GM21717 (cell line): Measurements from ENCODE around the gene ZBTB16.

Source experiments
- ATAC-seq: cut with Tn5 transposase; IDR thresholded peaks from one replicate; pipeline ENCODE4 v1.9.1; 2021; ENCODE audit warnings: mild to moderate bottlenecking, moderate library complexity; ENCODE audit not compliant: unreplicated experiment

Gene ZBTB16

DNA sequence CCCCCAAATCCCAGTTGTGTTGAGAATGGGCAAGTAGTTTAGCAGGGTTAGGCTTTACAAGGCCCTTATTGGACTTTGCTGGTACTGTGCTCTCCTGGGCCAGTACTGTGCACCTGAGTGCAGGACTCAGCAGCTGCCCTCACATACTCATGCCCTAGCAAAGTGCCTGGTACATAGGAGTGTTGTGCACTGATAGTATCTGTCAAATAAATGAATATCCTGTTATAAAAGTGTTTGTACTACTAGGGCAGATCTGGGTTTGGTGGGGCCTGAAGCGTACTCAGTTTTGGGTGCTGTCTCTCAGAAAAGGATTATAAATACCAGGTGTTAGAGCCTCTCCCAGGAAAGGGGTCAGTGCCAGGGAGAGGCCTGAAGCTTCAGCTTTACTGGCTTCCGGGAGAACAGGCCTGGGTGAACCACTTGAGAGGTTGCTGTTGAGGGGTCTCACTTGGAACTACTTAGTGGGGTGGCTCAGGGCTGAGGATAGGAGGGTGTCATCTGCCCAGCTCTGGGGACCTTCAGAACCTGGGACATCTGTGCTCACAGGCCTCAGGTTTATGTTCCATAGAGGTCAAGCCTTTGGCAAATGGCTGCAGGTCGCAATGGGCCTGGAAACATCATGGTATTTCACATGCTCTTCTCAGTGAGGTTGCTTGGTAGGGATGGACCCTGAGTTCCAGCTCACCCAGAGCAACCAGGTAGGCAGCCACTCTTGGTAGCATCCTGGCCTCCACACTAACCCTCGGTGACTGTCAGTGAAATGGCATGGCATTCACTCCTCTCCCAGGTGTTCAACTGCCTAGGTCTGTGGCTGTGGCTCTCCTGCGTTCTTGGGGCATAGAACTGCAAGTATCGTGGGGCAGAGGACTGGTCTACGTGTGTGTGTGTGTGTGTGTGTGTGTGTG lies 106.1 kb downstream of the ZBTB16 start:
- no peak for ATAC-seq

DNA sequence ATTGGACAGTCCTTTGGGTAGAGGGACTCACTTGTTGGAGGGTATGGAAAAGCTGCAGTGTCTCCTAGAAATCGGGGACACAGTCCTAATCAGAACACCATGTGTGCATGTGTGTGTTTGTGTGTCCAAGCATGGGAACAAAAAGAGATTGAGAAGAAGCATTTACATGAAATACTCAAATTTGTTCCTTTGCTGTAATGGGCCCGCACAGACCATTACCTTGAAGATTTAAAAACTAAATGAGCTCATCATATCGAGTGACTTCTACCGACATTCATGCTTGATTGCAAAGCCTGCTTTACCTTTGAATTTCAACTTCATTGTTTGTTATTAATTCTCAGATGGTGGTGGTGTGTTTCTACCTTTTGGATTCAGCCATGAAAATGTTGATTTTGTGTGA lies 106.9 kb downstream of the ZBTB16 start:
- ATAC-seq: no peak

DNA sequence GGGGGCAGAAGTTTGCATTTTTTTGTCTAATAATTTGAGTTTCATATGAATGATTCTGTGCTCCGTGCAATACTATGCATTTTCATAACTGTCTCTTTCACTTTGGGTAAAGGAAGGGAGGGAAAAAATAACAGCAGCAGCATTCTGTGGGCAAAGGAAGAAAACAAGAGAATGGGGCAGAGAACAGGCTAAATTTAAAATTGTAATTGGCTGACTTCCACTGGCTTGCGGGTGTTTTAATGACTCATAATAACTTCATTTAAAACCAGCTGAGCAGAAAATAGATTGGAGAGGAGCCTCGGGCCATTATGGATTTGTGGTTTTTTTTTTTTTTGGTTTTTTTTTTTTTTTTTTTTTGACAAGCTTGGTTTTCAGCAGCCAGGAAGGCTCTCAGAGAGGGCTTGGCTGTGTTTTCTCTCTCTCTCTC lies 107.4 kb downstream of the ZBTB16 start:
- ATAC-seq: no peak

DNA sequence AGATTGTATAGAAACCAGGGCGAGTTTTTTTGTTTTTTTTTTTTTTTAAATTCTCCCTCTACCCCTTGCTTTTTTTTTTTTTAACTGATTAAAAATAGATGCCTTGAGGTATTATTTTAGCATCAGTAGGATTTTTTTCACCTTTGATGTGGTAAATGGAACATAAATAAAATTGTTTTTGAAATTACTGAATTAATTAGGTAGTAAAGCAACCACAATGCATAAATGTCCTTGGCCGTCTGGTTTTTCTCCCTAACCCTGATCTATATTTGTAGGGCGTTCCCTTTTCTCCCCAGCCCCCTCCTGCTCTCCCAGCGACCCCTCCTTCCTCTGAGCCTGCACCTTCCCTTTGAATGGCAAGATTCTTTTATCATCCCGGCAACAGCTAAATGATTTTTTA lies 107.8 kb downstream of the ZBTB16 start:
- ATAC-seq: no peak

DNA sequence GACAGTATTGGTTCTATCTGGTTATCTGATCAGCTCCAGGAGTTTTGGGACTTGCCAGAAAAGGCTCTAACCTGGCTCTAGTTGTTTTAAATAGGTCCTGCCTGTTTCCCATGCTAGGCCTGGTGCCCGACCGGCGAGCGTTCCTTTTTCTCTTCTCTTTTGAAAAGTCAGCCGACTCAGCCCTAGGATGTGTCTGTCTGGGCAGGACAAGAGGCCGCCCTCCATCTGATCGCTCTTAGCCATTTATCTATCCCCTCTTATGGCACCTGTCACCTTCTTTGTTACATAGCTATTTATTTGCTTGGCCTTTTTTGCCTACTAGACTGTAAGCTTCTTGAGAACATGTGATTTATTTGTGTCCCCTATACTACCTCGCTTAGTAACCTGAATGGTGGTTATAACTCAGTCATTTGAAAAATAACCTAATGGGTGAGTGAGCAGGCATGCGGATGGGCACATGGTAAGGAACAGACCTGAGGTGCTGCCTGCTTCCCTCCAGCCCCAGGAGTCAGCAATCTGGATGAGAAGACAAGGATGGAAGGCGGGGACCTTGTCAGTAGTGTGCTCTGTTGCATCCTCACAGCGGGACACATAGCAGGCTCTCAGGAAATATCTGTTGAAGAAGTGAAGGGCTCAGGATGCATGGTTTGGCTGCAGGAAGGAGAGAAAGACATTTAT lies 108.4 kb downstream of the ZBTB16 start:
- ATAC-seq: no peak

DNA sequence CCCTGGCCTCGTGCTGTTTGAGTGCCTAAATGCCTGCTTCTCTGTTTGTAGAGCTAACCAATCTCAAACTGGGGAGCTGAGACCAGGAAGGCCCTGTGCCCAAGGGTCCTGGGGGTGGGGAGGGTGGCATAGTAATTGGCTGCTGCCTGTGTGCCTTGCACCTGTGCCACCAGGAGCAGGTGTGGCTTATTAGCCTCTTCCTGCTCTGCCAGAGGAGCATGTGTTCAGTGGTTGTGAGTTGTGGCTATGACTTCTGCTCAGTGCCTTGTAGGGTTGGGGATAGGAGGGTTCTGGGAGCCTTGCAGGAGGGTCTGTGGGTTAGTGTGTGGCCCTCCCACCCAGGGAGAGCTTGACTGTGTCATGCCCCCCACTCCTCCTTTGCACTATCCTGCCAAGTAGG lies 109.2 kb downstream of the ZBTB16 start:
- ATAC-seq: no peak

DNA sequence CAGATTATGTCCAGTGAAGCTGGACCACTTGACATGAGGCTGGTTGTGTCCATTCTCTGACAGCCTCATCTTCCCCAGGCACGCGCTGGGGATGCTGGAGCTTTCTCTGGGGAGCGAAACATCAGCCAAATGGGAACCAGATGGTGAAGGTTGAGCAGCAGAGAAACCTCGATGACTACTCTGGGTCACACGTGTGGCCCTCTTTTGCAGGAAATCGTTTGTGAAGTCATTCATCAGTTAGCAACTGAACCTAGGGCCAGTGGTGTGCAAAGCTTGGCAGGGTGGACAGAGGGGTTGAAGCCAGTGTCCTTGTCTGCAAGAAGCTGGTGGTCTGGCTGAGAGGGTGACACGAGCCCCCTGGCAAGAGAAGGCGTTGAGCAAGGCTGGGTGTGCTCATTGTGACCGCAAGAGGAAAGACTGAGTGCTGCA lies 109.8 kb downstream of the ZBTB16 start:
- no peak for ATAC-seq

DNA sequence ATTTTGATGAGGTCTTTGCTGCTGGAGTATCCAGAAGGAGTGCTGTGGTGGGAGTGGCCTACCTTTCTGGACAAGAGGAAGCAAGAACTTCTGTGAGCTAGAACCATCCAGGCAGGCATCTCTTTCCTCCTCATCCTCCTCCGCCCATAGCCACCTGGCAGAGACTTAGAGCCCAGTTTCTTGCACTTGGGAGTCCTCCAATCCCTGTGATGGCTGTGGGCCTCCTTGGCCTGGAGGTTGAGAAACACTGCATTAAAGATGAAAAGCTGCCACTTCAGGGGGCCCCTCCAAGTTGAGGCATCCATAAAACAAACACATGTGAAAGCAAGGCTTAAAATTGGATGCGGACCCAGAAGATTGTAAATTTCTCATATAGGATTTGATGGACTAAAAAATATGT lies 110.3 kb downstream of the ZBTB16 start:
- no peak for ATAC-seq

DNA sequence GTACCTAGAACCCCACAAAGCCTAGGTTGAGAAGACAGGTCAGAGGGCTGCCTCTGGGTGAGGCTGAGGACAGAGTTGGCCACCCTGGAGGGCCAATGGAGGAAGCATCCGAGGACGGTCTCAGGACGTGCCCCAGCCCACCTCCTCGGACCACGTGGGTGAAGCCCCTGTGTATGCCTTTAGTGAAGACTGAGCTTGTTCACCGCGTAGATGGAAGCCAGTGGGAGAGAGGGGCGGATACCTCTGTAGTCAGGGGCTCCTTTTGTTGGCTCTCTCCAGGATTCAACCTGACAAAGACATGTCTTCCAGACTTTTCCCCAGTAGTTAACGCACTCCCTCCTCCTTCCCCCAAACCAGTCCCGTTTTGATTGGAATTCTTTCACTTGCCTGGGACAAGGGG lies 110.7 kb downstream of the ZBTB16 start:
- ATAC-seq: no peak

DNA sequence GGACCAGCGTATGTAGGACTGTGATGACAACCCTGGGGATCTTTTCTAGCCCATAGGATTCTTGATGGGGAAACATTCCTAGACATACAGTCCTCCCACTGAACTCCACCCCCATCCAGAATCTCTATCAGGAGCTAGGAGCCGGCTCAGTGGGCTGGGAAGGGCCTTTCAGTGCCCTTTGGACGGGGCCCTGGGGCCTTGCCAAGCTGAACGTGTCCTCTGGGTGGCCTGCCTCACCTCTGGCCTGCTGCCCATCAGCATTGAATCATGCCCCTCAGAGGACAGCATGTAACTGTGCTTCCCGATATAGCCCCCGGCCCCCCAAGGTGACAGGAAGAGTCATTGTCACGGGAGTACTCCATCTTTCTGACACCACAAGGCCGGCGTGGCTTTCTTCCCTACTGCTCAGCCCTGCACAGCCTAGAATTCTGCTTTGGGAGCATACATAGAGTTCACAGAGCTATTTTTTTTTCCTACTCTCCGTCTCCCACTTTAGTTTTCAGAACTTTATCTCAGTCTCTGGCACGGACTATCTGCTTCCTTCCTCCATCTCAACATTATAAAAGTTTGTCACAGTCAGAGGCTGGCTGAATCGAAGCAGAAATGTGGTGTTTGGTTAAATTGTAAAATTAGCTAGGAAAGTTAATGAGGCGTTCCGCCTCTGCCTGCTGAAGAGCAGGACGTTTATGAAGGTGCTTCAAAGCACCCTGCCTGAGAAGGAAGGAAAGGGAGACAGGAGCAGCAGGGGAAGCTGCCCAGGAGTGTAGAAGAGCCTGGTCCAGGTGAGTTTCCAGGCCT lies 111.9 kb downstream of the ZBTB16 start:
- no peak for ATAC-seq

DNA sequence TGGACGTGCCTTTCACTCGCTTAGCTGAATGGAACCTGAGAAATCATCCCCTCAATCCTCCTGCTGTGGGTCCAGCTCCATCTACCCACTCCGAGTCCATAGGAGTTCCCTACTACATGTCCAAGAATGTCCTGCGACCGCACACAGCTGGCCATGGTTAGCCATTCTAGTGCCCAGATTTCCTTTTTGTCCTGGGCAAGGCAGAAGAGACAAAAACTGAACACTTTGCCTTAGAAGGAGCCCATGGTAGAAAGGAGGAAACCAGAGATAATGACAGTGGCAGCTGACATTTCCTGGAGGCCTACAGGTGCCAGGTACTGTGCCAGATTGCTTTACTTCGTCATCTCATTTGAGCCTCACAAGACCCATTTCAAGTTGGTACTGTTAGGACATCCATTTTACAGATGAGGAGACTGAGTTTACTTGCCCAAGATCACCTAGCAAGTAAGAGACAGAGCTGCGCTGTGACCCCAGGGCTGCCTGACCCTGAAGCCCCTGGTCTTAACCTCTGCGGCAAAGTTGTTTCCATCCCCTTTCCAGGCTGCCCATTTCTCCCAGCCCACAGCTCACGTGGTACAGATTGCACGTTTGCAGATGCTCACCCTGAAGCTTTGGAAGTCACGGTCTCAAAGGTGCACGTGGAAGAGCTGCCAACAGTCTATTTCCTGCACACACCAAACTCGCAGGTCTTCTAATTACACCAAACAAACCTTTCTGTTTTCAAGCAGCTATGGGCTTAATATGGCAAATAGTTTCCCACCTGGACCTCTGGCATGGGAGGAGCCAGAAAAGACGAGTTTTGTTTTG lies 112.7 kb downstream of the ZBTB16 start:
- no peak for ATAC-seq

DNA sequence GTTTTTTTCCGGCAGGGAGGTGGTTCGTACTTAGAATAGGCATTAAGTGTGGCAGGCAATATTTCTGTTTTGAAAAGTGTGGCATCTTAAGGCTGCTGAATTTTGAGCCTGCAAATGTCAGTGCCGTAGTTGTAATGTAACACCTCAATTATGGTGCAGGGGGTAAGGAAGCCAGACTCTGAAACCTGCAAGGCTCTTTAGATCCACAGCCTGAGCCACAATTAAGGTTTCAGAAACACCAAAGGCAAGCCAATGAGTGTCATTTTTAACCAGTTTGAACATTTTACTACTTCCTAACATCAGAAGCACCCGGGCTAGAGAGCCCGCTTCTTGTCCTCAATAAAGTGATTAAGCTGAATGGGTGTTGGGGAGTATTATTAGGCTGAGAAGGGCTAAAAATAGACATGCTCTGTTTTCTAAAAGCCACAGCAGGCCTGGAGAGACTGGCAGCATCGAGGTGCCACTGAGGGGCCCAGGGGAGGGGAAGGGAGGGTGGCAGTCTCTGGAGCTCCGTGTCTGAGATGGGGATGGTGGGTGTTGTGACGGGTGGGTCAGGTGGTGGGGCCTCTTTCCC lies 113.4 kb downstream of the ZBTB16 start:
- ATAC-seq: no peak

DNA sequence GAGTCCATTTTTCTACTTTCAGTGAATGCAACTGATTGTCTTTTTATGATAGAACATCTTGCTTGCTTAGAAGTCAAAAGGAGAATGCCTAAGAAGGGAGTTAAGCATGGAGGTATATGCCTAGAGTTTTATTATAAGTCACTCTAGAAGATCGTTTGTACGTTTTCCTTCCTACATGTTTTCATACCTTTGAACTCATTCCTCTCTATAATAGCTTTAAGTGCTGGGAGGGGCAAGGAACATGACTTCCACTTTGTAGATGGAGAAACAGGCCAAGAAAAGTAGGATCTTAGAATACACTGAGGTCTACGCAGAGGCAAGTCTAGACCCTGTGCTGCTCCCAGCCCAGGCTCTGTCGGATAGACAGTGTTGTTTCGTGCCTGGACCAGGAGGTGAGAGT lies 114.3 kb downstream of the ZBTB16 start:
- ATAC-seq: no peak

DNA sequence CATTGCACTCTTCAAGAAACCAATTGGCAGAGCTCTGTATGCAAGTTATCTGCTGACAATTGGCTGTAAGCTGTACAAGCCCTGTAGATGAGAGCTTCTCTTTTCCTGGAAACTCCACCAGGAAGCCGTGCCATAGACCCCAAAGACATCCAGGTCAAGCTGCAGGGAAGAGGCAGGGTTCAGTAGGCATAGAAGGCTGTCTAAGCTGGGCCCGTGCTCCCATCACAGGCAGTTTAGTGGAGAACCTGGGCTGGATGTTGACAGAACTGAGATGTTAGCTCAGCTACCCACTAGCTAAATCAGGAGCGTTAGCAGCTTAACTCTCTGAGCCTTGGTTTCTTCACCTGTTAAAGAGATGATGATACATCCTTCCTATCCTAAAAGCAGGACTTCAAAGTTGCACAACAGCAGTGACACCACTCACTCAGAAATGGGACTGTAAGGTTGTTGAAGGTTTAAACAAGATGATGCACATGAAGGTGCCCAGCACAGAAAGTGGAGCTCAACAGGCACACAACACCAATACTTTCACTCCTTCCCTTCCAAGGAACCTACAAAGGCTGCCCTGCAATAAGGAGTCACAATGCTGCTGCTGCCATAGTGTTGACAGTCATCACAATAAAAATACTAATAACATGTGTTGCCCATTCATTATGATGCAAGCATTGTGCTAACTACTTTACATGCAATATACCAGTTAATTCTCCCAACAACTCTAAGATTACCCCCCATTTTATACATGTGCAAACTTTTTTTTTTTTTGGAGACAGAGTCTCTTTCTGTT lies 115.4 kb downstream of the ZBTB16 start:
- ATAC-seq: no peak

DNA sequence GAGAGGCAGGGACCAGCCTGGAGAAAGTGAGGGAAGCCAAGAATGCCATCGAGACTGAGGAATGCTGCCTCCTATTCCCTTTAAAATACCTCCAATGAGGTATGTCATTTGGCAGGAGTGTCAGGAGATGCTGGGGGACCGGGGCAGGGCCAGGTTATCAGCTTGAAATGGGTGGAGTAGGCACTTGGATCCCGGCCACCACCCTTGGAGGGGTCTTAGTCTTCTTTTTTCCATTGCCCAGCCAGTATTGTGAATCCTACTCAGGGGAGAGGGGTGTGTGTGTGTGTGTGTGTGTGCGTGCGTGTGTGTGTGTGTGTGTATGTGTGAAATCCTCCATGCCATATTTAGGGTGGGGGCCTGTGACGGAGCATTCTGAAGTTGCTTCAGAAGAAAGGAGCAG lies 116.2 kb downstream of the ZBTB16 start:
- ATAC-seq: no peak

DNA sequence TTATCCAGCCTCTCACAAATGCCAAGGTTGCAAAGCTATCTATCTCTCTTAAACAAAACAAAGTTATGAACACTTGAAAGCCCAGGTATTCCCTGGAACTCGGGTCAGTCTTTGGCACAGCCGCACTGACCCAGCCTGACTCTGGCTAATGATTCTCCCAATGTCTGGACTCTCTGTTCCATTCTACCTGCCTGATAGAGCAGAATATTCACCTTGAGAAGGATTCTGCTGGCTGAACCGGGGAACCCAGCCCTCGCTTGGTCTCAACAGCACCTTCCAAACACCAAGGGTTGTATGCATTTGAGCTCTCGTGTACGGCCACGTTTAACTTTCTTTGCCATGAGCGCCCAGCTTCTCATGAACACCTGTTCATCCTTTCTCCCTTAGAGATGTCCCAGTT lies 116.8 kb downstream of the ZBTB16 start:
- no peak for ATAC-seq

DNA sequence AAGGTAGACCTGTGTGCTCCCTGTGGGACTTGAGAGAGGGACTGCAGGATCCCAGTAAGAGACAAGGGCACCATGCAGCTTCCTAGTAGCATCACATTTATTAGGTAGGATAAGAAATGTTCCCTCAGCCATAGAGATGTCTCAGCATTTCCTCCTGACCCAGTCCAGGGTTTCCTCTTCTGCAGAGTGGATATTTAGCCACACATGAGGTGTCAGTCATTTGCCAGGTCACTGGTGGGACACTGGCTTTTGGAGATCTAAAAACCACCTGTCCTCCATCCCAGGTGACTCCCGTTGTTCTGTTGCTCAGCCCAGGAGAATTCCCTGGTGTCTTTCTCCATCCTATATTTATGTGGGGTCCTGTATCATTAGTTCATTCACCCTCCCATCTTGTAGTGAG lies 119.1 kb downstream of the ZBTB16 start:
- ATAC-seq: no peak

DNA sequence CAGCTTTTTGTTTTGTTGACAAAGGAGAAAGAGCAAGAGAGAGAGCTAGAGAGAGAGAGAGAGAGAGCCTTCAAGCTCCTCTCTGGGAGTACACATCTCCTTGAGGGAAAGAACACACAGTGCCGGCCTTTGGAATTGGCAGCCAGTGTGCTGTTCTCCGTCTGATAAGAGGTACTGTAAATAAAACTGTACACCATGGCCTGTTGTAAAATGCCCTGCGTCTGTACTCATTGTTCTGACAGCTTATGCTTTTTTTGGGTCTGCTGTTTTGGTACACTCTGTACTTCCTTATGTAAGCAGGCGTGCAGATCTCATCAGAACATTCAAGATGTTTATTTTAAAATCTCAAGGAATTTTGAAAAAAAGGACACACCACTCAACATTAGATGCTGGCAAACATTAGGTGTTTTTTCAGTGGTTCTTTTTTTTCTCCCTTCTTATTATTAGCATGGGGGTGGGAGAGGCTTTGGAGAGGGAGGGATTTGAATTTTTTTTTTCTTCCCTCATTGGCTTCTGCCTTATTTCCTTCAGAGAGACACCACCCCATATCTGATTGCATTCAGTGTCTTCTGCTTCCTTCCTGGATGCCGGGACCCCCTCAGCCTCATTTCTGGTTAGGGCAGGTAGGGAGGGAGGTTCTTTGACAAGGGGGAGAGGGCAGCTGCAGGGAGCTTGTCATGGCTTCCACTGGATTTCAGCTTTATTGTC lies 119.9 kb downstream of the ZBTB16 start:
- no peak for ATAC-seq
